Testis (tissue), 3 donors: ENCODE measurements around the gene GMDS. TPM values are rescaled to one million over a fixed set of nuclear protein-coding genes. Genes with fewer than 3 reads are reported as not detected.

Source experiments
- DNase-seq: peaks from one replicate; pipeline ENCODE4 v3.0.0-alpha.2; 2019
- H3K27ac ChIP-seq, 2 donors: fragments of 200-600 bp; sonication (generic); one replicate each; pipeline ENCODE4 v1.5.1; 2019
- H3K27me3 ChIP-seq: fragments of 200-600 bp; sonication (generic); one replicate; pipeline ENCODE4 v1.5.1; 2019
- H3K36me3 ChIP-seq: fragments of 200-600 bp; sonication (generic); one replicate; pipeline ENCODE4 v1.5.1; 2017; ENCODE audit warnings: low read depth; ENCODE audit errors: missing control alignments
- H3K4me1 ChIP-seq: fragments of 200-600 bp; sonication (generic); one replicate; pipeline ENCODE4 v1.5.1; 2019
- H3K4me3 ChIP-seq, 2 donors: fragments of 200-600 bp; sonication (generic); one replicate each; pipeline ENCODE4 v1.5.1; 2017 to 2019
- H3K9me3 ChIP-seq: fragments of 200-600 bp; sonication (generic); one replicate; pipeline ENCODE4 v1.5.1; 2017
- POLR2A ChIP-seq: fragments of 450-650 bp; IDR thresholded peaks from one replicate; pipeline ENCODE4 v1.6.1; 2017; ENCODE audit warnings: antibody characterized with exemption, mild to moderate bottlenecking, moderate library complexity
- WGBS, 2 donors: methylation state at CpG; one replicate each; pipeline ENCODE4 v1.1.5; 2018; 5-methylcytosine and 5-hydroxymethylcytosine counted together
- intact Hi-C: fragments of 100-400 bp; cut with DNase I; formaldehyde crosslinking; loops from one replicate; pipeline ENCODE4 v1.15.1; 2023; ENCODE audit warnings: low total_unique reads
- polyA plus RNA-seq: library from polyadenylated mRNA; stranded (reverse); fragments of 350-450 nt; fragmentation: Illumina TruSeq; extraction: RNeasy Lipid Tissue Mini Kit (QIAGEN cat#74804); gene quantifications from one replicate; pipeline ENCODE4 v1.2.3, GENCODE V29; 2014; ENCODE audit warnings: low read depth, low replicate concordance; ENCODE audit not compliant: insufficient read depth
- total RNA-seq, 2 donors: library from RNA; depleted of rRNA; stranded (reverse); fragments of >200 nt; gene quantifications; one replicate each; pipeline ENCODE4 v1.2.3, GENCODE V29; 2016
- TF ChIP-seq, protein P1 (sequence below), 3 experiments: fragments of 450-650 bp in 2 of 3; fragments of 200-600 bp in 1 of 3; sonication (generic) in 1 of 3; IDR thresholded peaks; one replicate each; pipeline ENCODE4 v1.5.1; 2016 to 2019; ENCODE audit warnings: antibody characterized with exemption in 3 of 3, mild to moderate bottlenecking in 2 of 3, moderate library complexity in 1 of 3

Gene GMDS
- total and polyA plus RNA-seq, 3 donors from 2014 or later, result 19.6 to 31.1 (median 22.2) TPM

DNA sequence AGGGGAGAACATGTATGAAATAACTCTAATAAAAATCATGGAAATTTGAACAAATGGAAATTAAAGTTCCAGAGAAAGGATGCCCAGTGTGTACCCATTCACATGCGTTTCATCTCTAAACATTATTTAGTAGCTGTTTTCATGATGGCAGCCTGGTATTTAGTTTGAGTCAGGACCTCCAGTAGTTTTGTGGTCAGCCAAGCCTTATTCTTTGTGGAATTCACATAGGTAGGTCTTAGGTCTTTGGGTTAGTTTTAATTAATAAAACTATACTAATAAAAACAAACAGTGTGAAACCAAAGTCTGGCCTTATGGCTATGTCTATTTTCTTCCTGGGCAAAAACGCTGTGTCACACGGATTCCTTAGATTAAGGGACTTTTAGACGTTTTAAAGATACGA lies 497.9 kb downstream of the GMDS start:
- 71 to 80% methylated on average over 5 of the region's 5 CpGs for WGBS, 2 donors
- H3K4me3 ChIP-seq, result no peak overlapping the region

DNA sequence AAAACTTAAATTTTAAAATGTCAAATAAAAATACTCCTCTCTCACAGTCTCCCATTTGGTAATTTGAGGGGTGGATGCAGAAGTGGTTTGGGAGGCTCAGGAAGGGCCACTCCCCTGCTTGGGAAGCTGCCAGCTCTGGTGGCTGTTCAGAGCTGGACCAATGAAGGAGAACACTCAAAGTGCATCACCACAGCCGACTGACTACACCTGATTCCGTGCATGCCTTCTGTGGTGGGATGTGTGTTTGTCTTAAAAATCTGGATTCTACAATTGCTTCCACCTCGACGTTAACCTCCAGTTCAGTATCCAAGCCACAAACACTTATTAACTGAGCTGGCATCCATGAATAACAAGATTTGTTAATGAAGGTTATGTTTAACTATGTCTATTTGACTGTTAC lies 498.4 kb downstream of the GMDS start:
- no peaks in the 10 kb centered on the region for H3K9me3 ChIP-seq
- no peak for DNase-seq
- H3K4me3 ChIP-seq, result no peak overlapping the region
- 82 to 86% methylated on average over 4 of the region's 4 CpGs for WGBS, 2 donors
- intact Hi-C loops, result no loop called here
- H3K4me1 ChIP-seq, result no peaks in the 10 kb centered on the region
- no peaks in the 10 kb centered on the region for H3K36me3 ChIP-seq
- no peaks in the 10 kb centered on the region for H3K27me3 ChIP-seq
- TF ChIP-seq, protein P1, sequence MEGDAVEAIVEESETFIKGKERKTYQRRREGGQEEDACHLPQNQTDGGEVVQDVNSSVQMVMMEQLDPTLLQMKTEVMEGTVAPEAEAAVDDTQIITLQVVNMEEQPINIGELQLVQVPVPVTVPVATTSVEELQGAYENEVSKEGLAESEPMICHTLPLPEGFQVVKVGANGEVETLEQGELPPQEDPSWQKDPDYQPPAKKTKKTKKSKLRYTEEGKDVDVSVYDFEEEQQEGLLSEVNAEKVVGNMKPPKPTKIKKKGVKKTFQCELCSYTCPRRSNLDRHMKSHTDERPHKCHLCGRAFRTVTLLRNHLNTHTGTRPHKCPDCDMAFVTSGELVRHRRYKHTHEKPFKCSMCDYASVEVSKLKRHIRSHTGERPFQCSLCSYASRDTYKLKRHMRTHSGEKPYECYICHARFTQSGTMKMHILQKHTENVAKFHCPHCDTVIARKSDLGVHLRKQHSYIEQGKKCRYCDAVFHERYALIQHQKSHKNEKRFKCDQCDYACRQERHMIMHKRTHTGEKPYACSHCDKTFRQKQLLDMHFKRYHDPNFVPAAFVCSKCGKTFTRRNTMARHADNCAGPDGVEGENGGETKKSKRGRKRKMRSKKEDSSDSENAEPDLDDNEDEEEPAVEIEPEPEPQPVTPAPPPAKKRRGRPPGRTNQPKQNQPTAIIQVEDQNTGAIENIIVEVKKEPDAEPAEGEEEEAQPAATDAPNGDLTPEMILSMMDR (IDR thresholded peaks at IDR 0.05), result no peak
- no peak for TF ChIP-seq POLR2A
- H3K27ac ChIP-seq, result no peak overlapping the region

More for the DNA sequence above, 497.9 kb downstream of the GMDS start:
- H3K9me3 ChIP-seq, result no peaks in the 10 kb centered on the region
- H3K36me3 ChIP-seq, result no peaks in the 10 kb centered on the region
- DNase-seq, result no peak
- H3K27me3 ChIP-seq, result no peaks in the 10 kb centered on the region
- no peaks in the 10 kb centered on the region for H3K4me1 ChIP-seq
- H3K27ac ChIP-seq, result no peak overlapping the region
- TF ChIP-seq, protein P1 (IDR thresholded peaks at IDR 0.05), result no peak
- TF ChIP-seq POLR2A, result no peak
- intact Hi-C loops, result no loop called here

DNA sequence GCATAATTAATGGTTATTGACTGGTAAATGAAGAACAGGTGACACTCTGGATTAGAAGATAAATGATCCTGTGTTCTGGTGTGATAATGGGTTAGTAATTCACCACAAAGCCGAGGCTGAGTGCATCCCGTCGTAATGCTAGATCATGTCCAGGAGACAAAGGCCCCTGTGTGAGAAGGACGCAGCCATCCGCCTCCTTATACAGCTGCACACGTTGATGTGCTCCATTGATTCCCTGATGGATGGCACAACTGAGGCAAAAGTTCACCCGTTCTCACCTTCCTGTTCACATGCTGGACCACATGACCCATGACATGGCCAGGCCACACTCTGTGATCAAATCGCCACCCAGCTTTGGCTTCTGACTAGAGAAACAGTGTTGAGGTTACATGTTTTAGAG lies 499.6 kb downstream of the GMDS start:
- Histone ChIP-seq H3K4me1 (no peaks in the 10 kb centered on the region), H3K36me3 (no peaks in the 10 kb centered on the region), H3K4me3 (no peak overlapping the region), H3K27ac (no peak overlapping the region), H3K9me3 (no peaks in the 10 kb centered on the region), H3K27me3 (no peaks in the 10 kb centered on the region)
- TF ChIP-seq, protein P1 (IDR thresholded peaks at IDR 0.05), result no peak
- no peak for TF ChIP-seq POLR2A
- no peak for DNase-seq
- intact Hi-C loops, result no loop called here
- 79 to 89% methylated on average over 8 of the region's 8 CpGs for WGBS, 2 donors

DNA sequence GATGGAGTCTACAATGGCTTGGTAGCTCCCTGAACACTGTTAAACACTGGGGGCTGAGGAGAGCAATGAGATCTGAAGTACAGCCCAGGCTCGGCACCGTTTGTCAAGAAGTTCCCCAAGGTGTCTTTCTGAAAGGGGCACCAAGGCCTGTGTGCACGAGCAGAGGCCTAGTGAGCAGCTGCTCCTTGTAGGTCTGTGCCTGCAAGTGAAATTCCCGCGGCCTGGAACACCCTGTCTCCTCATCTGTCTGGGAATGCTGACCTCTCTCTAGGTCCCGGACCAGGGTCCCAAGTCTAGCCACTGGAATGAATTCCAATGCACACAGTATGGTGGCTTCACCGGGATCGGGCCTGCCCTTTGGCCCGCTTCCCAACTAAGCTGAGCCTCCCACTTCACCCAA lies 500.9 kb downstream of the GMDS start:
- WGBS, 2 donors, result 71 to 76% methylated on average over 9 of the region's 9 CpGs
- no peaks in the 10 kb centered on the region for H3K4me1 ChIP-seq
- H3K36me3 ChIP-seq, result no peaks in the 10 kb centered on the region
- H3K9me3 ChIP-seq, result no peaks in the 10 kb centered on the region
- TF ChIP-seq POLR2A, result no peak
- TF ChIP-seq, protein P1 (IDR thresholded peaks at IDR 0.05), result no peak
- intact Hi-C loops, result no loop called here
- DNase-seq, result no peak
- no peaks in the 10 kb centered on the region for H3K27me3 ChIP-seq
- H3K4me3 ChIP-seq, result no peak overlapping the region
- H3K27ac ChIP-seq, result no peak overlapping the region

DNA sequence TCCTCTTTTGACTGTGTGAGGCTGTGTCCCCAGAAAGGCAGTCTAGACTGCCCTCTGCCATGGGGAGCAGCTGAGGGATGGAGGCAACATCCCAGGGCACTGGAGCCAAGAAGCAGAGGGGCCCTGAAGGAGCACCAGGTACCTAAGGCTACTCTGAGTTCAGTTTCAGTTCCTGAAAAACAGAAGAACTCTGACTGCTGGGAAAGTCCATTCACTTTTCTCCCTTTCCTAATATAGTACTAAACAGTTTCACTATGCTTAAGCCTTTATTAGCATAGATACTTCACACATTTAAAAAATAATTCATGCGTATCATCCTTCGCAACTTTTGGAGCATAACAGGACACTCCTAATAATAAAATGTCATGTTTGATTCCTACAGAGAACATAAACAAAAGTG lies 505.7 kb downstream of the GMDS start:
- Histone ChIP-seq H3K27ac (no peak overlapping the region), H3K4me1 (no peaks in the 10 kb centered on the region), H3K36me3 (no peaks in the 10 kb centered on the region), H3K9me3 (no peaks in the 10 kb centered on the region), H3K4me3 (no peak overlapping the region), H3K27me3 (no peaks in the 10 kb centered on the region)
- no peak for DNase-seq
- TF ChIP-seq, protein P1 (IDR thresholded peaks at IDR 0.05), result no peak
- TF ChIP-seq POLR2A, result no peak
- intact Hi-C loops, result no loop called here
- 93% methylated on average over 2 of the region's 2 CpGs for WGBS, 2 donors
